ENCODE results near the gene CUX1. TPM values are rescaled to one million over a fixed set of nuclear protein-coding genes. Genes with fewer than 3 reads are reported as not detected.

CUX1 gene
- total RNA-seq, 1 experiment from 2014 or later, result 53.5 TPM

- no CpG with 5 or more reads among the region's 8 CpGs for WGBS (ENCODE audit: extremely low coverage, insufficient read length, low lambda C conversion rate)
- no peak overlapping the region for H2BK15ac ChIP-seq (ENCODE audit: low read depth, low read length)
Measured at GRCh38 chr7:102254521-102254920, 437.1 kb downstream of the CUX1 start.

More at GRCh38 chr7:102254521-102254920, 437.1 kb downstream of the CUX1 start:
- no peak overlapping the region for H2AK5ac ChIP-seq (ENCODE audit: insufficient read length, low read length)
- no peak overlapping the region for H4K91ac ChIP-seq (ENCODE audit: insufficient read length, low read depth, low read length)
- no peaks in the 10 kb centered on the region for H3K79me1 ChIP-seq (ENCODE audit: insufficient read depth, low read depth, low read length, poor library complexity, severe bottlenecking)
- no peaks in the 10 kb centered on the region for H3K27me3 ChIP-seq (ENCODE audit: insufficient read depth, low read length)
- no peak overlapping the region for H2BK20ac ChIP-seq (ENCODE audit: low read depth, low read length, poor library complexity, severe bottlenecking)
- no peaks in the 10 kb centered on the region for H3K27me3 Mint-ChIP-seq (ENCODE audit: low read depth)
- H3K36me3 Mint-ChIP-seq (ENCODE audit: insufficient read depth in 1 of 3, low read depth in 3 of 3), result peaks cover under 1 to 12% (median 10%) of the 10 kb centered on the region in 3 experiments; a peak in 5 of 7 replicates
- H2AFZ ChIP-seq (ENCODE audit: low read length), result no peak overlapping the region
- no peak overlapping the region for H2BK12ac ChIP-seq (ENCODE audit: insufficient read length, low read depth, low read length)
- no peaks in the 10 kb centered on the region; the same call in 1 of the 2 replicates for H3K4me1 ChIP-seq (ENCODE audit: insufficient read depth, low read length)
- no peaks in the 10 kb centered on the region for H3K9me3 ChIP-seq (ENCODE audit: control insufficient read depth, low read depth, low read length)
- no peaks in the 10 kb centered on the region for H3K79me2 ChIP-seq (ENCODE audit: insufficient read depth, low read length)
- H3K14ac ChIP-seq (ENCODE audit: insufficient read depth, low read length), result no peak overlapping the region
- no peak overlapping the region for H2BK5ac ChIP-seq (ENCODE audit: insufficient read length, low read length)
- peaks cover 4 to 12% of the 10 kb centered on the region in 2 experiments; a peak in 3 of 4 replicates for H3K4me1 Mint-ChIP-seq
- no peaks in the 10 kb centered on the region for H4K20me1 ChIP-seq (ENCODE audit: control insufficient read depth, insufficient read depth, insufficient read length)
- no peak overlapping the region for H3K18ac ChIP-seq (ENCODE audit: insufficient read length, low read depth, low read length)
- H4K5ac ChIP-seq (ENCODE audit: insufficient read length, low read depth, low read length), result no peak overlapping the region
- no peak overlapping the region for H3K27ac ChIP-seq (ENCODE audit: insufficient read length, low read depth, low read length)
- no peak overlapping the region for H3K23ac ChIP-seq (ENCODE audit: insufficient read length, low read depth, low read length)
- H2BK120ac ChIP-seq (ENCODE audit: low read depth, low read length, poor library complexity, severe bottlenecking), result no peak overlapping the region
- no peak for TF ChIP-seq CTCF (conservative IDR thresholded peaks at IDR 0.05)
- no peaks in the 10 kb centered on the region for H3K9me3 Mint-ChIP-seq
- no peaks in the 10 kb centered on the region for H3K23me2 ChIP-seq (ENCODE audit: insufficient read length, low read depth, low read length, poor library complexity, severe bottlenecking)
- H3K4ac ChIP-seq (ENCODE audit: low read depth, low read length), result no peak overlapping the region
- no peak overlapping the region for H3K9ac ChIP-seq (ENCODE audit: extremely low read depth, insufficient read length, low read length)
- no peak overlapping the region; a peak in 2 of 7 replicates for H3K27ac Mint-ChIP-seq
- H3K4me2 ChIP-seq (ENCODE audit: insufficient read depth, insufficient read length, low read length), result no peak overlapping the region
- H3K4me3 Mint-ChIP-seq, result no peak overlapping the region
- H3K56ac ChIP-seq (ENCODE audit: insufficient read length, low read depth, low read length), result no peak overlapping the region
- DNase-seq, result no peak
- H4K8ac ChIP-seq (replicated peaks; ENCODE audit: insufficient read length, low read depth, low read length), result no peak overlapping the region
- no peak overlapping the region for H3T11ph ChIP-seq (ENCODE audit: low read length)

Measured in H9 (cell line).